A673 (cell line): Measurements from ENCODE around the gene CMTM2. TPM values are rescaled to one million over a fixed set of nuclear protein-coding genes. Genes with fewer than 3 reads are reported as not detected.
"Not testable (repeated sequence)": the region's sequence is repeated elsewhere in the genome, so short reads cannot be mapped to it uniquely, and the experiment has no call there.

Source experiments
- BruUV-seq: library from RNA; stranded (reverse); fragments of 400-500 nt; replicated peaks from 2 replicates; lab custom pipeline; 2021; lab: Mats Ljungman, UMichigan
- CTCF ChIA-PET: fragments of 300-600 bp; sonication (Branson Sonifier 250); formaldehyde crosslinking; loops from one replicate; lab custom pipeline; 2022; ENCODE audit warnings: antibody characterized with exemption; lab: Charles Lee
- POLR2A ChIA-PET: fragments of 300-600 bp; sonication (Branson Sonifier 250); formaldehyde crosslinking; loops from one replicate; lab custom pipeline; 2022; ENCODE audit warnings: antibody characterized with exemption; ENCODE audit not compliant: low non-redundant PET; lab: Charles Lee
- DNase-seq: peaks from one replicate; pipeline ENCODE4 v3.0.0-alpha.2; 2015; ENCODE audit warnings: low spot score
- H3K27ac ChIP-seq: fragments of 200-600 bp; sonication (generic); 2 replicates; pipeline ENCODE4 v1.5.1; 2016; ENCODE audit warnings: mixed run types, low read depth, mild to moderate bottlenecking, mixed read lengths, antibody characterized with exemption, low read length; ENCODE audit not compliant: poor library complexity, severe bottlenecking
- H3K27me3 ChIP-seq: fragments of 200-600 bp; sonication (generic); replicated peaks from 2 replicates; pipeline ENCODE4 v1.6.1; 2017; ENCODE audit warnings: mixed run types, low read depth, mild to moderate bottlenecking, mixed read lengths, antibody characterized with exemption, low read length; ENCODE audit not compliant: insufficient read depth, poor library complexity
- H3K36me3 ChIP-seq: fragments of 200-600 bp; sonication (generic); 2 replicates; pipeline ENCODE4 v1.6.1; 2016; ENCODE audit warnings: mixed run types, mild to moderate bottlenecking, mixed read lengths, antibody characterized with exemption, low read length; ENCODE audit not compliant: insufficient read depth, poor library complexity, severe bottlenecking
- H3K4me1 ChIP-seq: fragments of 200-600 bp; sonication (generic); 2 replicates; pipeline ENCODE4 v1.6.1; 2017; ENCODE audit warnings: mixed run types, mild to moderate bottlenecking, mixed read lengths, antibody characterized with exemption, low read length; ENCODE audit not compliant: insufficient read depth, poor library complexity, severe bottlenecking
- H3K4me3 ChIP-seq: fragments of 200-600 bp; sonication (generic); 2 replicates; pipeline ENCODE4 v1.5.1; 2016; ENCODE audit warnings: low read depth, mixed run types, mild to moderate bottlenecking, mixed read lengths, low read length; ENCODE audit not compliant: poor library complexity, severe bottlenecking
- H3K9me3 ChIP-seq: fragments of 200-600 bp; sonication (generic); 2 replicates; pipeline ENCODE4 v1.6.1; 2016; ENCODE audit warnings: mixed run types, low read depth, mild to moderate bottlenecking, mixed read lengths, antibody characterized with exemption, low read length; ENCODE audit not compliant: poor library complexity, severe bottlenecking
- EZH2 ChIP-seq: fragments of 200-600 bp; sonication (generic); IDR thresholded peaks from 2 replicates; pipeline ENCODE4 v1.6.1; 2017; ENCODE audit warnings: borderline replicate concordance, low read depth, mild to moderate bottlenecking, mixed read lengths, antibody characterized with exemption, low read length; ENCODE audit not compliant: poor library complexity, severe bottlenecking
- intact Hi-C: fragments of 100-400 bp; cut with micrococcal nuclease; formaldehyde crosslinking; loops from one replicate; pipeline ENCODE4 v1.10.0; 2022; ENCODE audit not compliant: unreplicated experiment
- total RNA-seq: library from RNA; stranded (reverse); gene quantifications from 2 replicates; pipeline ENCODE4 v1.2.3, GENCODE V29; 2021
- TF ChIP-seq, protein P1 (sequence below): fragments of 300-800, 200-600 bp; sonication (generic); conservative IDR thresholded peaks from 2 replicates; pipeline ENCODE4 v1.5.1; 2017; ENCODE audit warnings: low read depth, mild to moderate bottlenecking, antibody characterized with exemption, low read length, moderate library complexity, mixed read lengths

Gene CMTM2
- total RNA-seq, 1 experiment from 2014 or later = not detected

GRCh38 chr16:66629856-66630255 lies 50.6 kb downstream of the CMTM2 start:
- POLR2A ChIA-PET = no interaction called here
- TF ChIP-seq, protein P1, sequence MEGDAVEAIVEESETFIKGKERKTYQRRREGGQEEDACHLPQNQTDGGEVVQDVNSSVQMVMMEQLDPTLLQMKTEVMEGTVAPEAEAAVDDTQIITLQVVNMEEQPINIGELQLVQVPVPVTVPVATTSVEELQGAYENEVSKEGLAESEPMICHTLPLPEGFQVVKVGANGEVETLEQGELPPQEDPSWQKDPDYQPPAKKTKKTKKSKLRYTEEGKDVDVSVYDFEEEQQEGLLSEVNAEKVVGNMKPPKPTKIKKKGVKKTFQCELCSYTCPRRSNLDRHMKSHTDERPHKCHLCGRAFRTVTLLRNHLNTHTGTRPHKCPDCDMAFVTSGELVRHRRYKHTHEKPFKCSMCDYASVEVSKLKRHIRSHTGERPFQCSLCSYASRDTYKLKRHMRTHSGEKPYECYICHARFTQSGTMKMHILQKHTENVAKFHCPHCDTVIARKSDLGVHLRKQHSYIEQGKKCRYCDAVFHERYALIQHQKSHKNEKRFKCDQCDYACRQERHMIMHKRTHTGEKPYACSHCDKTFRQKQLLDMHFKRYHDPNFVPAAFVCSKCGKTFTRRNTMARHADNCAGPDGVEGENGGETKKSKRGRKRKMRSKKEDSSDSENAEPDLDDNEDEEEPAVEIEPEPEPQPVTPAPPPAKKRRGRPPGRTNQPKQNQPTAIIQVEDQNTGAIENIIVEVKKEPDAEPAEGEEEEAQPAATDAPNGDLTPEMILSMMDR = no peak
- TF ChIP-seq EZH2 = no peak
- intact Hi-C loops = no loop called here
- no peak overlapping the region for H3K27ac ChIP-seq
- H3K4me3 ChIP-seq = no peak overlapping the region
- BruUV-seq = no TSS peak
- DNase-seq = no peak
- CTCF ChIA-PET = interaction anchor here (1.4 kb wide), 1 partner anchor 21 kb away, joined by 3 read pairs; no protein-coding TSS in a partner anchor
- H3K9me3 ChIP-seq = no peaks in the 10 kb centered on the region
- H3K4me1 ChIP-seq = no peaks in the 10 kb centered on the region
- no peaks in the 10 kb centered on the region for H3K27me3 ChIP-seq
- no peaks in the 10 kb centered on the region for H3K36me3 ChIP-seq

DNA sequence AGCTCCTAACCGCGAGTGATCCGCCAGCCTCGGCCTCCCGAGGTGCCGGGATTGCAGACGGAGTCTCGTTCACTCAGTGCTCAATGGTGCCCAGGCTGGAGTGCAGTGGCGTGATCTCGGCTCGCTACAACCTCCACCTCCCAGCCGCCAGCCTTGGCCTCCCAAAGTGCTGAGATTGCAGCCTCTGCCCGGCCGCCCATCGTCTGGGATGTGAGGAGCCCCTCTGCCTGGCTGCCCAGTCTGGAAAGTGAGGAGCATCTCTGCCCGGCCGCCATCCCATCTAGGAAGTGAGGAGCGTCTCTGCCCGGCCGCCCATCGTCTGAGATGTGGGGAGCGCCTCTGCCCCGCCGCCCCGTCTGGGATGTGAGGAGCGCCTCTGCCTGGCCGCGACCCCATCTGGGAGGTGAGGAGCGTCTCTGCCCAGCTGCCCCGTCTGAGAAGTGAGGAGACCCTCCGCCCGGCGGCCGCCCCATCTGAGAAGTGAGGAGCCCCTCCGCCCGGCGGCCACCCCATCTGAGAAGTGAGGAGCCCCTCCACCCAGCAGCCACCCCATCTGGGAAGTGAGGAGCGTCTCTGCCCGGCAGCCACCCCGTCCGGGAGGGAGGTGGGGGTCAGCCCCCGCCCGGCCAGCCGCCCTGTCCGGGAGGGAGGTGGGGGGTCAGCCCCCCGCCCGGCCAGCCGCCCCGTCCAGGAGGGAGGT lies 51.4 kb downstream of the CMTM2 start:
- CTCF ChIA-PET = interaction anchor here (1.4 kb wide), 1 partner anchor 22 kb away, joined by 3 read pairs; no protein-coding TSS in a partner anchor
- BruUV-seq, H3K9me3 ChIP-seq, H3K4me3 ChIP-seq, H3K27me3 ChIP-seq, H3K27ac ChIP-seq, intact Hi-C loops, H3K36me3 ChIP-seq, H3K4me1 ChIP-seq, DNase-seq, POLR2A ChIA-PET: not testable (repeated sequence)

DNA sequence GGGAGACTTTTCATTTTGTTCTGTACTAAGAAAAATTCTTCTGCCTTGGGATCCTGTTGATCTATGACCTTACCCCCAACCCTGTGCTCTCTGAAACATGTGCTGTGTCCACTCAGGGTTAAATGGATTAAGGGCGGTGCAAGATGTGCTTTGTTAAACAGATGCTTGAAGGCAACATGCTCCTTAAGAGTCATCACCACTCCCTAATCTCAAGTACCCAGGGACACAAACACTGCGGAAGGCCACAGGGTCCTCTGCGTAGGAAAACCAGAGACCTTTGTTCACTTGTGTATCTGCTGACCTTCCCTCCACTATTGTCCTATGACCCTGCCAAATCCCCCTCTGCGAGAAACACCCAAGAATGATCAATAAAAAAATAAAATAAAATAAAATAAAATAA lies 52.3 kb downstream of the CMTM2 start:
- H3K9me3 ChIP-seq, H3K27me3 ChIP-seq, H3K4me1 ChIP-seq, H3K4me3 ChIP-seq, POLR2A ChIA-PET, CTCF ChIA-PET, DNase-seq, intact Hi-C loops, H3K36me3 ChIP-seq, BruUV-seq, H3K27ac ChIP-seq: not testable (repeated sequence)

DNA sequence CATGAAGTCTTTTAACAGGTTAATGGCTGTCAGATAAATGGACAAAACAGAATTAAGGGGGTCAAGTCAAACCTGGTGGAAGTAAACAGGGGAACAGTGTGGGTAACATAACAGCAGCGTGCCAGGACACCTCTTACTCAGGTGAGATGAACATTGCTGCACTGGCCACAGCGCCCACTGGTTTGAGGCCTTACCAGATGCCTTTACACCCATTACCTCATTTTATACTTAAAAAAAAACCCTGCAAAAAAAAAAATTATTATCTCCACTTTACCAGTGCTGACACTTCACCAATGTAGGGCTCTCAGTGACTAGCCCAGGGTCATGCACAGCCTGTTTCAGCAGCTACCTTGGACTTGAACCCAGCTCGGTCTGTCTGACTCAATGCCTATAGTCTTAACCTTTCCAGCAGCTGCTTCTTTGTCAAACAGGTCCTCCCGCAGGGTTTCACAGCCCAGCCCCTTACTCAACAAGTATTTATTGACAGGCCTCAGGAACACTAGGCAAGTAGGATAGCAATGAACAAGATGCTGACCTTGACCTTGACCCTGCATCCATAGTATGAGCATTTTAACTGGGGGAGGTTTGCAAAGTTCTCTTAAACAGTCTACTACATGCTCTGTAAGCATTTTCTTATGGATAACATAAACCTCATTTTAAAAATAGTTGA lies 55.4 kb downstream of the CMTM2 start:
- no peaks in the 10 kb centered on the region for H3K27me3 ChIP-seq
- intact Hi-C loops = no loop called here
- POLR2A ChIA-PET = no interaction called here
- TF ChIP-seq, protein P1 = no peak
- no peak for TF ChIP-seq EZH2
- H3K27ac ChIP-seq = no peak overlapping the region
- no peaks in the 10 kb centered on the region for H3K36me3 ChIP-seq
- H3K9me3 ChIP-seq = no peaks in the 10 kb centered on the region
- H3K4me3 ChIP-seq = no peak overlapping the region
- no TSS peak for BruUV-seq
- CTCF ChIA-PET = no interaction called here
- H3K4me1 ChIP-seq = no peaks in the 10 kb centered on the region
- no peak for DNase-seq
